NCI-H524 (cell line): ENCODE measurements around the gene TIE1.

Source experiments
- DNase-seq, 2 experiments: peaks; one replicate each; lab custom pipeline; 2025; lab: John Stamatoyannopoulos, UW

TIE1 gene

DNA sequence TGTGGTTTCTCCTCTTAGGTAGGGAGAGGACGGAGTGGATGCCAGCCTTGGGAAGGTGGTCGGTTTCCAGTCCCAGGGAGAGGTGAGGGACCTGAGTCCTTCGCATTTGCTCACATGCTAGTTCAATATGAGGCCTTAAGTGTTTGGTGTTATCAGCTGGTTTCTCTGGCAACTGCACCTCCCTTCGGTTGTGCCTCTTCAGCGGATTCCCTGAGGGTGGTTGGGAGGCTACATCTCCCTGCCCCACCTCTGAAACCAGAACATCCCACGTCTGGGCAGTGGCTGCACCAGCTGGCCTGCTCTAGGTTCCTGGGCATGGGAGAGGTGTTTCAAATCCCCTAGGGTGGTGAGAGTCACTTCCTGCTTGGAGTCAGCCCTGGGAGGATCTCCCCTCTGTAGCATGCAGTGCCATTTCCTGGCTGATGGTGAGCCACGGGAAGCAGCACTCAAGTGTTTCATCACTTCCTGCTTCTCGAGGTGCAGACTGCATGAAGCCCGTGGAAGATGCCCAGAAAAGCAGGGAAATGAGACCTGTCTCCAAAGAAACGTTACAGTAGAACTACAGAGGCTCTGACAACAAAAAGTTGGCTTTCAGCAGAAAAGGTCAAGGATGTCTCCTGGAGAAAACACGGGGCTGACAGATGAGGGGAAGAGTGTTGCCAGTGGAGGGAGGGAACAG lies 26.5 kb upstream of the TIE1 start:
- DNase-seq, result no peak

DNA sequence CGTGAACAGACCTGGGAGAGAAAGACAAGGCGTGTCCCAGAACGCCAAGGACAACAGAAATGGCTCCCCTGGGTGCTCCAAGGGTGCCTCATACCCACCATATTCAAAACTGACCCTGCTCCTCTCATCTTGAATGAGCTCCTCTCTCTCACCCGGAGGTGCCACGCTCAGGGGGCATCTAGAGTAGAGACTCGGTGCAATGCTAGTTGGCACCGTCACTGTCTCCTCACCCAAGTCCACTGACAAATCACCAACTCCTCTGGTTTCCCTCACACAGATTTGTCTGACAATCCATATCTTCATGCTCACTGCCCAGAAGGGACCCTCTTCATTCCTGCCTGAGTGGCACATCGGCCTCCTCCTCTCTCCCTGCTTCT lies 26.0 kb upstream of the TIE1 start:
- DNase-seq, result no peak

DNA sequence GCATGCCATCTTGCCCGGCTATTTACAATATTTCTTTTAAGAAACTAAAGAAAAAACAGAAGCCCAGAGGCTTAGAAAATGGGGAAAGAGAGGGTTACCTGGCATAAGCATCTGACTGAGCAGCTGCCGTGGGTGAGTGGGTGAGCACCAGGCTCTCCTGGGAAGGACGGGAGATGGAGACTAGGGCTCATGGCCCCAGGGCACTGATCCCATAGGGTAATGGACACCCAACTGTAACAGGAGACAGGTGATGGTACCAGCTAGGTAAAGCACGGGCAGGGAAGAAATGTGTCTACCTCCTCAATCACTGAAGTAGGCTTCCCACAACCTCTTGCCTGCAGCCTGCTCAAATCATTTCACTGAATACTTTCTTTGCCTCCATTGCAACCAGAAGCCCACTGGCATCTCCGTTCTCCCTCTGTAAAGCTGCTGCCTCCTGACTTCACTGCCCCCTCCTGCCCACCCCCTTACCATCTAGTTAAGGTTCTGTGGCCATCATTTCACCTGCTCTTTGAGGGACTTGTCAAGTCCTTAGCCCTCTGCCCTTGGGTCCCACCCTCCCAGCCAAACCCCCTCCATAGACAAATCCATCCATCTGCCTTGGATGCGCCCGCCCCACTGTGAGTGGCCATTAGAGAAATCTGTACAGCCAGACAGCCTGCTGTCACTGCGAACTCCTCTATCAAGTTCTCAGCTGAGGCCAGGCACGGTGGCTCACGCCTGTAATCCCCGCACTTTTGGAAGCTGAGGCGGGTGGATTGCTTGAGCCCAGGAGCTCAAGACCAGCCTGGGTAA lies 24.8 kb upstream of the TIE1 start:
- DNase-seq, result no peak

DNA sequence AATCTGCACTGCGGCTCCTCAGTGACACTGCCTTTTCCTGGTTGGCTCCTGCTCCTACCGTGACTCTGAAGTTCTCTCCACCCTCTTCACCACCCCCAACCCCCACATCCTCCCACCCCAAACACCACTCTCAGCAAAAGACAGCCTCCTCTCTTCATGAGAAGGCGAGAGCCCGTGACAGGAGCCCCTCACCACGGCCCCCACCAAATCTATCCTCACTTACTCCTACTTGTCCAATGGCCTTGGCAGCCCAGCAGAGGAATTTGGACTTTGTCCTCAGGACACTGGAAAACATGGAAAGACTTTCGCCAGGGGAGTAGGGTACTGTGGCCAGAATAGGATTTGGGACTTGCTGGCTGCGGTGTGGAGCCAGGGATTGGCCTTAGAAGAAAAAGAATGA lies 24.1 kb upstream of the TIE1 start:
- DNase-seq, result no peak

DNA sequence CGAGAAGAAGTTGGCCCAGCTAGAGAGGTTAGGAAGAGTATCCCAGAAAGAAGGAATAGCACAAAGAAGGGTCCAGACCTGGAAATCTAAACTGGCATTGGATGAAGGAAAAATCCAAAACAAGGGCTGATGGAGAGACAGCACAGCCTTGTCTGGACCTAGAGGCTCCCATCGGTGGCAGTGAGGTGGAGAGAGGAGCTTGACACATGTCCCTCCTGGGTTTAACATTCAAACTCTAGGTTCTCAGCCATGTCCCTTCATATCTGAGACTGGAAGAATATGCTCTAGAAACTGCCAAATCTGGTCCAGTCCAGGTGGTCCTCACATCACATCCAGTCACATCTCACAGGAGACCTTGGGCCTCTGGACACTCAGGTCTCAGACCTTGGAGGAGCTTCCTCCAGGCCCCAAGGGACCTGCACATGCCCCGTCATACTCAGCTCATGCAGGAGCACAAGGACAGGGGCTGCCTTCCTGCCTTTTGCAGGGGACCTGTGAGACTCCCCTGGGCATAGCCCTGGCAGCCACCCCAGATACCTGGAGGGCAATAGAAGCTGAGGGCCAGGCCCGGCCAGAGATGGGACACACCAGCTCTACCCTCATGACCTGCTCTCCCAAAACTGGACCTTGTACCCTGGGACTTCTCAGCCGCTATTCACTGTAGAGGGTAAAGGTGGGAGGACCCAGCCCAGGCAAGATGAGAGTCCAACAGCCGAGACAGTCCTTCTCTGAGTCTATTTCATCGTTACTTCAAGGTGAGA lies 23.5 kb upstream of the TIE1 start:
- no peak for DNase-seq

DNA sequence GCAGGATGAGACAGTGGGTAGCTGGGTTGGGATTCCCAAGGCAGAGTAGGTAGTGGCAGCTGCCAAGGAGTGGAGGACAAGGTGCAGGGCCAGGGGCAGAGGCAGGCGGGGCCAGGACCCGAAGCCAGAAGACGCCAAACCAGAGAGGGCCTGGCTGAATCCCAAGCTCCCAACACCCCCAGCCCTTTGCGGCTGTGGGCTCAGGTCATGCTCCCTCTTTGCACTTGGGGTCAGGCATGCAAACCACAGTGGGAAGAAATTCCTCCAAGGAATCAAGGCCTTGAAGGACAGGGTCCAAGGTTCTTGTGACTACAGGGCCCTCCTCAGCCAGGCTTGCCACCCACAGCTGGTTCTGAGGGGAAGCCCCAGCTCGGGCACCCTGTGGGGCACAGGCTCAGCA lies 21.6 kb upstream of the TIE1 start:
- no peak for DNase-seq

DNA sequence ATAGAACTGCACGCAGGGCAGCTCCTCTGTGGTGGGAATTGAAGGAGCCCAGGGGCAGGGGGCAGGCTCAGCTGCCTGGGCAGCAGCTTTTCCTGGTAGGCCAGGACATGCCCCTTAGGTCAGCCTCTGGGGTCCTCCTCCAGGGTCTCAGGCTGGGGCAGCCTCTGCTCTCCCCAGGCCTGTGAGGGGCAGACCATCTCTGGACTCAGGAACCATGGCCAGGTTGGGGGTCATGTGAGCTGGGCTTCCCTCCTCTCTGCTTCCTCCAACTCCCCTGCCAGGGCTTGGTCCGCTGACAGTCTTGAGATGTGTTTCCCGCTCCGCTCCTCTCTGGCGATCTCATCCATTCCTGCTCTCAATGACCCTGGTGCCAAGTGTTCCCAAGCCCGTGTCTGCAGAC lies 21.1 kb upstream of the TIE1 start:
- DNase-seq, result no peak

DNA sequence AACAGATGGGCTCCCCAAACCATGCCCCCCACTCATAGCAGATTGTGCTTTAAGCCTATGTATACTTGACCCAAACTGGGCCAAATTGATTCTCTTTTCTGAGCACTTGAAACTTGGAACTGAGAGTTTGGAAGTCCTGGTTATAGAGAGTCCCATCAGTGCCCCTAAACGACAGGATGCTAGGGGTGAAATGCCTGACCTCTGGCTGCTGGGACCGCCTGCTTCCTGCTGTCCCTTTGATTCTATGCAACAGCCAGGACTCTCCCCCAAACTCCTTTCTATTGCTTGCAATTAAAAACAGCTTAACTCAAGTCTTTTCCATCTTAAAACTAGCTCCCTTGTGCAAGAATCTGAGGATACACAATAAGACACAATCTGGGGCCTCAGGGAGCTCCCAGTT lies 20.1 kb upstream of the TIE1 start:
- no peak for DNase-seq

DNA sequence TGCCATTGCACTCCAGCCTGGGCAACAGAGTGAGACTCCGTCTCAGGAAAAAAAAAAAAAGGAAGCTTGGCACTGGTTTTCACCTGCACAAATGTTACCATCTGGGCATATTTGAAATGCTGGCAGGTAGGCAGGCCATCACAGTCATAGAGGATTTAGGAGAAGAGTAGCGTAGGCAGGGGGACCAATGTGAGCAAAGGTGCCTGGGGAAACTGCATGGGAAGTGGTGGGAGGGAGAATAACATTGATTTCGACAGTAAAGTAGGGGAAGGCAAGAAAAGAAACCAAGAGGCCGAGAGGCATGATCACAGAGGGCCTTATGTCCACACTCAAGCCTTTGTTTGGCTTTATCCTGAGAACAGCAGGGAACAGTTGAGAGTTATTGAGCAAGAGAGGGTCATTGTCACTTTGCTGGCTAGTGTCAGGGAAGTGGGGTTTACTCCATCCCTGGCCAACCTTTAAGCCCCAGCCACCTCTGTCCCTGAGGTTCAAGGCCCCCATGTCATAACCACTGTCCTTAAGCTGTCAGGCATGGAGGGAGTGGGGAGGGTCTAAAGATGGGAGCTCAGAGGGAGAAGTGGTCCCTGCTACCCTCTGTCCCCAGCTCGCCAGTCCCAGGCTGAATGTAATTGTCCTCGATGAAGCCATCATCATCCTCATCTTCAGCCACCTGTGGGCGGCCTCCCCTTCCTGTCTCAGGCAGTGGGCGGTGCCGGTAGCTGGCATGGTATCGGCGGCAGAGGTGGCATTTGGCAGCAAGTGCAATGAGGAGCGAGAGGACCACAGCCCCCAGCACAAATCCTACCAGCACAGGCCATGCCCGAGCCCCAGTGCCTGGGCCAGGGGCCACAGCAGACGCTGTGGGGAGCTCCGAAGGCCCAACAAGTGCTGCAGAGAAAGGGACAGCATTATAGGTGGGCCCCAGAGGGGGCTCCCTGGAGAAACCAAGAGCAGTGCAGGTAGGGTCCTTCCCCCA lies 18.3 kb upstream of the TIE1 start:
- DNase-seq, result no peak

DNA sequence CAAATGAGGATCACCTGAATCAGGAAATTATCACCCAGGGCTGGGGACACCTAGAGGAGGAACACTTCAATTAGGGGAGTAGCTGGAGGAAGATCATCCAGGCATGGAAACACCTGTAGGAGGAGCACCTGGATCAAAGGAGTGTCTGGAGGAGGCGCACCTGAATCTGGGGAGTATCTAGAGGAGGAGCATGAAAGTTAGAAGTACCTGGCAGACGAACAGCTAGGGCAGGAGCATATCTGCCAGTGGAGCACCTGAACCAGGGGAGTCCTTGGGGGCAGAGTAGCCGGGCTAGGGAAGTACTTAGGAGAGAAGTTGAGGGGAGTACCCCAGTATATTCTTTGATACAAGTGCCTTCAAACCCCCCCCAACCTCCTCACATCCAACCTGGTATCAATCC lies 16.7 kb upstream of the TIE1 start:
- no peak for DNase-seq

DNA sequence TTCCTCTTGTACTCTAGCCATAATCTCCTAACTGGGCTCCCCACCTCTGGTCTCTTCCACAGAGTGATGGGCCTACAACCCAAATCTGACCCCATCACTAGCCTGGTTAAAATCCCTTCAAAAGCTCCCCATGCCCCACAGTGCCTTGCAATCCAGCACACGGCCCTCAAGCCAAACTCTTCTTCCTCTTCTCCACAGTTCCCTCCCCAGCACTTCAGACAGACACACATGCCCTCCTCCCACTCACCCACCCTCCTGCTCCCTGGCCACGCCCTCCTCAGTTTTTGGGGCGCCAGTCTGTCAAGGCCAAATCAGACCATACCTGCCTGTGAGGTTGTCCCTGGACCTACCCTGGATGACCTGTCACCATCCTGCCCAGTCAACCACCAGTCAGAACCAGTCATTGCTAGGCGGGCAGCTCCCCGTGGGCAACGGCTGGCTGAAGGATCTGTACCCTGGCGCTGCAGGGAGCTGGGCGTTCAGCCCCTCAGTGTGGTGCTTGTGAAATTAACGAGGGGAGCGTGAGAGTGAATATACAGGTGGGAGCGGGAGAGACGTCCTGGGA lies 16.2 kb upstream of the TIE1 start:
- no peak for DNase-seq

DNA sequence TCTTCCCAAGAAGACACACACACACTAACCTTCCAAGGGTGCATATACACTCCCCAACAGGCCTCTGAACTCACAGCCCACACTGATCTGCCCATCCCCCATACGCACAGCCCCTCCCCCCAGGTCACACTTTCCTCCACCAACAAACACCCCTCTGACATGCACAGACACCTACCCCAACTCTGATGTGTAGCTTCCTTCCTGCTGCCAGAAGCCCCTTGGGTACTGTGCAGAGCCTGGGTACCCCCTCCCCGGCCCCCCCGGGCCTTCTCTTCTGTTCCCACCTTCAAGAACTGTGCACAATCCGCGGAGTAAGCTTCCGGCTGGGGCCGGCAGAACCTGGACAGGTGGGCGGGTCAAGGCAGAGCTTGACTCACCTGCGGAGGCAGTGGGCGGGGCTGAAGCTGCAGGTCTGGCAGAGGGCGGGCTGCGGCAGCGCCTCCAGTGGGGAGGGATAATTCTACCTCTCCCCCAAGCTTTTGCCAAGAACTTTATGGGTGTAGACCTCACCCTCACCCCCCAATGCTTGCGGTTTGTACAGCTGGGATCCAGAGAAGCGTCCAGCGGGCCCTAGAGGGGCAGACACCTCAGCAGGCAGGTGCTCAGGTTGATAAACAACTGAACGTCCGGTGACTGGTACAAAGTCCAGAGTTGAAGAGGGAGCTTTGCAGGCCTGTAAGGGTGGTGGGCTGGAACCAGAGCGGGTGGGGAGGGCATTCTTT lies 15.4 kb upstream of the TIE1 start, which contains the start of gene C1orf210:
TSS of gene C1orf210 (minus strand) at position 313 of the 722 bp plus-strand sequence. CDS start 2,311 bp downstream, outside the sequence.
- no peak for DNase-seq

DNA sequence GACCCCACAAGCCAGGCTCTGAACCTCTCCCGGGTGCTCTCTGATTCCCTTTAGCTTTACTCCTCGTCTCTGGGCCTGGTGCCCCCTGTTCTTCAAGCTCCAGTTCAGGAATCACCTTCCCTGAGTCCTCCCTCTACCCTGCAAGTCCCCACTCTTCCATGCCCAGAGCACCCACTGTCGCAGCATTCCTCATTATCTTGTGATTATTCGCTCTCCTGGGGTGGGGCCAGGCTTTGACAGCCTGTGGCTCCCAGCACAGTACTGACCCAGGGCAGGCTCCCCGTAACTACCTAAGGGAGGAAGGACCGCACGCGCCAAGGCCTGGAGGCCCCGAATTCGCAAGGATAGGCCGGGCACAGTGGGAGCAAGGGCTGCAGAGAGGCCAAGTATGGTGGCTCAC lies 14.7 kb upstream of the TIE1 start:
- no peak for DNase-seq

DNA sequence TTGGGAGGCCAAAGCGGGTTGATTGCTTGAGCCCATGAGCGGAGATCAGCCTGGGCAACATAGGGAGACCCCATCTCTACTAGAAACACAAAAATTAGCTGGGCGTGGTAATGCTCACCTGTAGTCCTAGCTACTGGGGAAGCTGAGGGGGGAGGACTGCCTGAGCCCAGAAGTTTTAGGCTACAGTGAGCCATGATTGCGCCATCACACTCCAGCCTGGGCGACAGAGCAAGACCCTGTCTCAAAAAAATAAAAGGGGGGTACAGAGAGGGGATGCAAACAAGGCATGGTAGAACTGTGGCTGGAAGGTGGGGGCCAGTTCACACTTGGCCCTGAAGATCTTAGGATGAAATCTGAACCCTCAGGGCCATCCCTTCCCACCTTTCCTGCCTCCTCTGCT lies 14.2 kb upstream of the TIE1 start:
- no peak for DNase-seq

DNA sequence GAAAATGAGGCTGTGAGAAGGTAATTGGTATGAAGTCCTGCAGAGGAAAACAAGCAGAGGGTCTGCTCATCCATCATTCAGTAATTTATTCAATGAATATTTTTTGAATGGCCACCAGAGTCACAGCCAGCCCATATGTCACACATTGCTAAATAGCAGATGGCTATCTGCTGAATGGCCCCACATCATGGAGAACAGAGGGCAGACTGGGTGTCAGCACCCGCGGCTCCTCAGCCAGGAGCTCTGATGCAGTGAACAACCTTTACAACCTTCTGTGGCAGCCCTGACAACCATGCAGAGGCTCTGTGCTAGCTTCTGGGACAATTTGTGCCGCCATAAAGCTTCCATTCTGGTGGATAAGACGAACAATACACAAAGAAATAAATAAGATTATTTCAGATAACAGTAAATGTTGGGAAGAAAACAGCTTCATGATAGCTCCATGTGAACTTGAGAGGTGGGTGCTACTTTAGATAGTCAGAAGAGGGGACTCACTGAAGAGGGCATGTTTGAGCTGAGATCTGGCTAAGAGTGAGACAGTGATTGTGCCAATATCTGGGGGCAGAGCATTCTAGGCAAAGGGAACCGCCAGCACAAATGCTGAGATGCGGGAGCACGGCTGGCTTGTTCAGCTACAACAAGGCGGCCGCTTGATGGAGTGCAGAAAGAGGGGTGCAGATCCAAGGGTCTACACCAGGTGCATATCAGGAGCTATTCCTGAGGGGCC lies 12.6 kb upstream of the TIE1 start:
- DNase-seq, result peak; percentile 54 to 70

DNA sequence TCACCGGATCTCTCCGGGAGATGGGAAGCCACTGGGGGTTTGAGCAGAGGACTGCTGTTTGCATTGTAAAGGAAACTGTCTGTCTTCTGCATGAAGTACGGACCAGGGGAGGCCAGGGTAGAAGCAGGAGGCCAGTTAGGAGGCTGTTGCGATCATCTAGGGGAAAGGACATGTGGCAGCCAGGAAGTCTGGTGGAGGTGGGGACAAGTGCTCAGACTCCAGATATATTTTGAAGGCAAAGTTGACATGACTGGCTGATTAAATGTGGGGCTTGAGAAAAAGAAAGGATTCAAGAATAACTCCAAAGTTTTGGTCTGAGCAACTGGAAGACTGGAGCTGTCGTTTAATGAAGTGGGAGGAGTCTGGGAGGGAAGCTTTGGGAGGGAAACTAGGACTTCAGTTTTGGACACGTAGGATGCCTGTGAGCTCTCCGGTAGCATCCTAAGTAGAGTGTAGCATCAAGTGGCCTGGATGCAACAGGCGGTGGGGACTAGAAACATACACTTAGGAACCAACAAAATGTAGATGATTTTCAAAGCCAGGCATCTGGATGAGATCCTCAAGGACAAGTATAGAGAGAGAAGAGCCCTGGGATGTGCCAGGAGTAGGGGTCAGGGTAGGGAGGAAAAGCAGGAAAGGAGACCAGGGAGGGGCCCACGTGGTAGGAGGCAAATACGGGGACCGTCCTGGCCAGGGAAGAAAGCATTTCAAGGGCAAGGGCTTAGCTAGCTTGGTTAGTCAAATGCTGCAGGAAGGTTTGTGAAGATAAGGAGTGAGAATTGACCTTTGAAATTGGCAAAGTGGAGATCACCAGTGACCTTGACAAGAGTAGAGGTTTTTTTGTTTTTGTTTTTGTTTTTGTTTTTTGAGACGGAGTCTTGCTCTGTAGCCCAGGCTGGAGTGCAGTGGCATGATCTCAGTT lies 11.7 kb upstream of the TIE1 start:
- no peak for DNase-seq

DNA sequence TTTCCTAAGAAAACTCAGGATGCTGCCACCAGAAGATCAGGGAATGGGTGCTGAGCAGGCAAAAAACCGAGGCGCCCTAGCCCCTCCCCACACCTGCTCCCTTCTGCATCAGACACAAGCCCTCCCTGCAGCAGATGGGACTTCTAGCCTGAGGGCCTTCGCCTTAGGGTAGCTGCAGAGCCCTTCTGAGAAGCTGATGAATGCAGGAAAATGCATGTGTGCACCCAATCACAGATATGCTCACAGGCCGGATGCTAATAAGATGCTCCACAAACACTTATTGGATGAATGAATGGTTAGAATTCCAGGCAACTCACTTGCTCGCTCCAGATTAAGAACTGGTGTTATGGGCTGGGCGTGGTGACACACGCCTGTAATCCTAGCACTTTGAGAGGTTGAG lies 8.6 kb upstream of the TIE1 start:
- peak in 1 of 2 experiments; percentile 65 for DNase-seq

DNA sequence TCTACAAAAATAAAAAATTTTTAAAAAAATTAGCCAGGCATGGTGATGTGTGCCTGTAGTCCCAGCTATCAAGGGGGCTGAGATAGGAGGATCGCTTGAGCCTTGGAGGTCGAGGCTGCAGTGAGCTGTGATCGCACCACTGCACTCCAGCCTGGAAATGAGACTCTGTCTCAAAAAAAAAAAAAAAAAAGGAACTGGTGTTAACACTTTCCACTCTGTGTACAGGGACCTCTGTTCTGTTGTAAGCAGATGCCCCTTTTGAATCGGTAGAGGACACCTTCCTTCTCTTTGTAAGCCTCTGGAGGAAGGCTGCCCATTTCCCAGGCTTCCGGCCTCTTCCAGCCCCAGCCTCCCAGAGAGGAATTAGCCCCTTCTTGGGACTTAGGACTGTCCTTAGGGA lies 8.1 kb upstream of the TIE1 start:
- no peak for DNase-seq

DNA sequence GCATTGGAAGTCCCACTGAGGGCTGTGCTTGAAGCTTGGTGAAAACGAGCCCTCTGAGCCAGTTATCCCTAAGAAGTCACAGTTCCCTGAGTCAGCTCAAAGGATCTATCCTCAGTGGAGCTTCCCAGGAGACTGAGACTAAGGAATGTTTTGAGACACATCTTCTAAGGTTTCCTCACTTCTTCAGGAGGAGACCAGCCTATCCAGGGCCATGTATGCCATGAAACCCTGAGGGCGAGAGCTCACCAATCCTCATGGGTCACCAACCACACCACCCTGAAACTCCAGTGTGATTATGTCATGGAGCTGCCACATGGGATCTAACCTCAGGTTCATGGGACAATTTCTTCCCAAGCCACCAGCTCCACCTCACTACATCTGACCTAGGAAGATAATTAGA lies 7.6 kb upstream of the TIE1 start:
- no peak for DNase-seq
